GM23248 (cell line): ENCODE data around the gene PDE2A.

Experiments
- EZH2 ChIP-seq: fragments of 200-600 bp; sonication (generic); IDR thresholded peaks from 2 replicates; pipeline ENCODE4 v1.6.1; 2018; ENCODE audit warnings: antibody characterized with exemption, mild to moderate bottlenecking; ENCODE audit not compliant: insufficient read depth, poor library complexity, severe bottlenecking
- EZH2phosphoT487 ChIP-seq: fragments of 200-600 bp; sonication (generic); IDR thresholded peaks from 2 replicates; pipeline ENCODE4 v1.6.1; 2018; ENCODE audit warnings: antibody characterized with exemption, moderate library complexity, mild to moderate bottlenecking, low read depth; ENCODE audit not compliant: insufficient read depth

DNA sequence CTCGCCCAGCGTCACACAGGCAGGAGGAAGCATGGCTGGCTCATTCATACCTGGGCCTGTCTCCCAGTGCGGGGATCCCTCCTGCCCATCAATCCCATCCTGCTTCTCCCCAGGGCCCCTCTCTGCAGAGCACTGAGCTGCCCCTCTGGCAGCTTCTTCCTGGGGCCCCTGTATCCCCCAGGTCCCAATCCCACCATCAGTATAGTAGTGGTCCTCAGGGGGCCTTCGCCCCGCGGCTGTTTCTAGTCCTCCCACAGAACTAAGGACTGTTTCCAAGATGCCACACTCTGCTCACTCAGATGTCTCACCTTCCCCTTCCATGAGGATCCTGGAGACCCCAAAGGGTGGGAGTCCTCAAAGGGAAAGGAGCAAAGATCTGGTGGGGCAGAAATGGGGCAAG is 97.6 kb downstream of the PDE2A start:
- TF ChIP-seq EZH2, result no peak
- no peak for TF ChIP-seq EZH2phosphoT487
